GM21381 (cell line): ENCODE results near the gene WDFY4.

ENCODE experiments used
- ATAC-seq: cut with Tn5 transposase; IDR thresholded peaks from one replicate; pipeline ENCODE4 v1.9.1; 2021; ENCODE audit warnings: mild to moderate bottlenecking, moderate library complexity; ENCODE audit not compliant: unreplicated experiment

The WDFY4 gene

GRCh38 chr10:48845512-48845911 is 160.8 kb downstream of the WDFY4 start:
- ATAC-seq: no peak

GRCh38 chr10:48847691-48848090 is 163.0 kb downstream of the WDFY4 start:
- ATAC-seq: no peak

- ATAC-seq: no peak
Measured at GRCh38 chr10:48856855-48857254, 172.2 kb downstream of the WDFY4 start.

GRCh38 chr10:48872234-48872633 is 187.6 kb downstream of the WDFY4 start:
- ATAC-seq: no peak

GRCh38 chr10:48878091-48878490 is 193.4 kb downstream of the WDFY4 start:
- no peak for ATAC-seq

GRCh38 chr10:48879451-48879850 is 194.8 kb downstream of the WDFY4 start:
- no peak for ATAC-seq

GRCh38 chr10:48880016-48880705 is 195.5 kb downstream of the WDFY4 start:
- ATAC-seq: no peak

GRCh38 chr10:48881937-48882336 is 197.3 kb downstream of the WDFY4 start:
- ATAC-seq: no peak

- ATAC-seq: no peak
Measured at GRCh38 chr10:48882881-48883280, 198.2 kb downstream of the WDFY4 start.

GRCh38 chr10:48883701-48884100 is 199.0 kb downstream of the WDFY4 start:
- no peak for ATAC-seq

GRCh38 chr10:48884179-48885045 is 199.7 kb downstream of the WDFY4 start:
- no peak for ATAC-seq

GRCh38 chr10:48885376-48885775 is 200.7 kb downstream of the WDFY4 start:
- ATAC-seq: no peak

GRCh38 chr10:48887982-48888381 is 203.3 kb downstream of the WDFY4 start:
- ATAC-seq: no peak

- no peak for ATAC-seq
Measured at GRCh38 chr10:48890888-48891850, 206.5 kb downstream of the WDFY4 start.

- ATAC-seq: no peak
Measured at GRCh38 chr10:48894911-48895802, 210.5 kb downstream of the WDFY4 start.

GRCh38 chr10:48895803-48896195 is 211.1 kb downstream of the WDFY4 start:
- no peak for ATAC-seq

- ATAC-seq: no peak
Measured at GRCh38 chr10:48896756-48897440, 212.2 kb downstream of the WDFY4 start.

GRCh38 chr10:48897441-48897790 is 212.7 kb downstream of the WDFY4 start:
- no peak for ATAC-seq

- ATAC-seq: no peak
Measured at GRCh38 chr10:48898426-48898825, 213.8 kb downstream of the WDFY4 start.

- ATAC-seq: no peak
Measured at GRCh38 chr10:48899781-48900180, 215.1 kb downstream of the WDFY4 start.
